Heart left ventricle (tissue), 16 donors: ENCODE measurements around the gene SPC24. TPM values are rescaled to one million over a fixed set of nuclear protein-coding genes. Genes with fewer than 3 reads are reported as not detected.

ENCODE experiments used
- ATAC-seq, 4 donors: fragments of 200-7000 bp; cut with Tn5 transposase; one replicate each; pipeline ENCODE4 v1.9.1; 2020 to 2022; ENCODE audit warnings: moderate library complexity in 4 of 4, mild to moderate bottlenecking in 3 of 4, moderate number of reproducible peaks in 1 of 4
- DNase-seq, 5 donors: peaks; one replicate each; pipeline ENCODE4 v3.0.0-alpha.2; 2020
- H3K27ac ChIP-seq, 12 donors: fragments of 200-600 bp; sonication (generic) in 4 of 12; one replicate each; pipeline versions ENCODE4 v1.5.0 to v1.8.0; 2016 to 2022; ENCODE audit warnings: mild to moderate bottlenecking in 2 of 12
- H3K27me3 ChIP-seq, 9 donors: fragments of 200-600 bp; sonication (generic) in 2 of 9; one replicate each; pipeline versions ENCODE4 v1.5.1 to v1.8.0; 2016 to 2022; ENCODE audit warnings: mild to moderate bottlenecking in 3 of 9
- H3K36me3 ChIP-seq, 9 donors: fragments of 200-600 bp; sonication (generic) in 2 of 9; one replicate each; pipeline versions ENCODE4 v1.5.0 to v1.8.0; 2018 to 2022; ENCODE audit warnings: mild to moderate bottlenecking in 2 of 9
- H3K4me1 ChIP-seq, 12 donors: fragments of 200-600 bp; sonication (generic) in 4 of 12; one replicate each; pipeline versions ENCODE4 v1.5.0 to v1.8.0; 2016 to 2022; ENCODE audit warnings: mild to moderate bottlenecking in 3 of 12
- H3K4me3 ChIP-seq, 12 donors: fragments of 200-600 bp; sonication (generic) in 4 of 12; one replicate each; pipeline versions ENCODE4 v1.5.0 to v1.8.0; 2017 to 2022; ENCODE audit warnings: mild to moderate bottlenecking in 9 of 12, moderate library complexity in 4 of 12
- H3K9me3 ChIP-seq, 12 donors: fragments of 200-600 bp; sonication (generic) in 4 of 12; one replicate each; pipeline versions ENCODE4 v1.5.0 to v1.8.0; 2016 to 2022; ENCODE audit warnings: mild to moderate bottlenecking in 1 of 12
- POLR2A ChIP-seq, 2 donors: fragments of 450-650 bp; IDR thresholded peaks; one replicate each; pipeline ENCODE4 v1.6.1; 2017; ENCODE audit warnings: antibody characterized with exemption in 2 of 2, mild to moderate bottlenecking in 2 of 2, moderate library complexity in 2 of 2
- WGBS, 4 donors: extraction: QIAGEN DNeasy Blood & Tissue Kit in 2 of 4; methylation state at CpG; one replicate each; pipeline versions ENCODE4 v1.1.5 to v1.1.7; 2013 to 2018; 5-methylcytosine and 5-hydroxymethylcytosine counted together
- intact Hi-C, 10 donors: fragments of 100-400 bp; cut with DNase I; formaldehyde crosslinking; loops; one replicate each; pipeline versions ENCODE4 v1.11.1 to v1.14.2; 2022
- polyA plus RNA-seq, 2 donors: library from polyadenylated mRNA; stranded (reverse); fragments of 200-250 nt; gene quantifications; one replicate each; pipeline ENCODE4 v1.2.3, GENCODE V29; 2013
- total RNA-seq, 9 donors: library from RNA; depleted of rRNA in 2 of 9; stranded (reverse); fragments of >200 nt in 2 of 9; fragmentation: NEBNext Ultra II Directional in 3 of 9; extraction: Animal tissue kit (Norgen Biotek cat#: 25700) in 3 of 9; gene quantifications; one replicate each; pipeline versions ENCODE4 v1.1.0 to v1.2.4, GENCODE V29; 2016 to 2023
- TF ChIP-seq, protein P1 (sequence below), 12 donors: fragments of 200-600 bp; sonication (generic) in 4 of 12; IDR thresholded peaks; one replicate each; pipeline versions ENCODE4 v1.5.0 to v1.8.0; 2018 to 2022; ENCODE audit warnings: antibody characterized with exemption in 12 of 12, mild to moderate bottlenecking in 5 of 12
- donor health status: ischemic (EF 13 %, LVEDD 7.1; RV severe dilation, severe dysfunction).
- donor health status: healthy with polysubstance abuse.
- donor health status: DM: no; HTN: yes; CAD: no.
- donor health status: DM: no; HTN: no; CAD: no.
- donor health status: ischemic (EF 25% LVEDD 6.9; RV normal size, moderate dysfunction).
- donor health status: ischemic (EF 25% LVEDD 5.7; RV mildly dilated, moderate dysfunction).
- donor health status: healthy.
- donor health status: DM: yes; HTN: yes; CAD: no.
- donor health status: ischemic (EF 35%, LVEDD 5.7; RV mildly dilated, moderate dysfunction).
- donor health status: nonischemic (EF 11% LVEDD 7.7; RV severe dilation, severe dysfunction).
- donor health status: DM: yes; HTN: yes; CAD: no.
- donor health status: PGD.
- donor health status: ischemic (EF 29% LVEDD 5.4; RV normal size, mild dysfunction).
- donor health status: nonischemic (EF 23%, LVEDD 6.1; RV moderate dilation, normal function).

SPC24 gene
- total and polyA plus RNA-seq, 11 donors = 1.4 to 10.7 (median 4.9) TPM

DNA sequence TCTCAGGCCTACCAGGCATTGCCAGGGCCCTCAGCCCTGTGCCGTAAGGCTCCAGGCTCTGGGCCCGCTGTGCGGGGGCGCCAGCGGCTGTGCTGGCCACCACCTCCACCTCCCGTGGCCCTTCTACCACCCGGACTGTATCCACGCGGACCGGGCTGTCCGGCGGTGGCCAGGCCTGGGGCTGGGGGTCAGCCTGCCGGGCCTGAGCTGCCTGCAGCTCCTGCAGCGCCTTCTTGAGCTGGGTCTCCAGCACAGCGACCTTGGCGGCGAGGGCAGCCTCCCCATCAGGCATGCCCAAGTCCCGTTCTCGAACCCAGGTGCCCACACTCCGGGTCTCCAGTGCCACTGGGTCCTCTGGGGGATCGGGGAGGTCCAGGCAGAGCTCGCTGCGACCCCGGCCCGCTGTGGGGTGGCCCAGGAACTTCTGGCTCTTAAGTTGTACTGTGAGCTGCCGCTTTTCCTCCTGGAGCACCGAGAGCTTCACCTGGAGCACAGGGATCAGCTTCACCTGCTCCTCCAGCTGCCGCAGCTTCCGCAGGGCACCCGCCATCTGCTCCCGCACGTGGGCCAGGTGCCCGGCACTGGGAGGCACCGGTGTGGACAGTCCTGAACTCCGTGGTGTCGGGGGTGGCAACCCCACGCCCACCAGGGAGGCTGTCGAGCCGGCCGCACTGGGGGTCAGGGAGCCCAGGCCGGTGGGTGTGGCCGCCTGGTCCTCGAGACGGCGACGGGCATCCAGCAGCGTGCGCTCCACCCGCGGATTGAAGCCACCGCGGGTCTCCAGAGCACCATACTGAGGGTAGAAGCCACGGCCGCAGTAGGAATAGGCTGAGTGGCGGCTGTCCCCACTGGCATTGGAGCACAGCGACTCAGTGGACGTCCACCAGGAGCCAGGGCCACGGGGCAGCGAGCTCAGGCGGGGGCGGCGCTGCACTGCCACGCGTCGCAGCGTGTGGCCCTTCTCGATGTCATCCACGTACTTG, 37.7 kb upstream of the SPC24 start:
- H3K4me1 ChIP-seq = peaks cover 17 to 91% (median 79%) of the 10 kb centered on the region in 12 donors
- no peak for DNase-seq
- 89 to 92% (median 91%) methylated on average over 37 to 68 of the region's 68 CpGs for WGBS, 4 donors
- peak overlapping the region in 3 of 12 donors; percentile 11 to 79 (median 70) for H3K4me3 ChIP-seq
- H3K27me3 ChIP-seq = peaks cover 0 to 6% (median 0%) of the 10 kb centered on the region in 9 donors
- no peak for ATAC-seq
- no peaks in the 10 kb centered on the region for H3K9me3 ChIP-seq
- peaks cover 0 to 61% (median 36%) of the 10 kb centered on the region in 9 donors for H3K36me3 ChIP-seq
- peak overlapping the region in 11 of 12 donors; percentile 85 to 100 (median 93) for H3K27ac ChIP-seq
- intact Hi-C loops = loop anchor here in 2 of 10 donors (5.0 kb wide), 2 partner anchors 36 to 46 kb away; partner anchors contain the start of gene SPC24 (in 1 of the 2)
- TF ChIP-seq POLR2A (IDR thresholded peaks at IDR 0.05) = no peak
- TF ChIP-seq, protein P1, sequence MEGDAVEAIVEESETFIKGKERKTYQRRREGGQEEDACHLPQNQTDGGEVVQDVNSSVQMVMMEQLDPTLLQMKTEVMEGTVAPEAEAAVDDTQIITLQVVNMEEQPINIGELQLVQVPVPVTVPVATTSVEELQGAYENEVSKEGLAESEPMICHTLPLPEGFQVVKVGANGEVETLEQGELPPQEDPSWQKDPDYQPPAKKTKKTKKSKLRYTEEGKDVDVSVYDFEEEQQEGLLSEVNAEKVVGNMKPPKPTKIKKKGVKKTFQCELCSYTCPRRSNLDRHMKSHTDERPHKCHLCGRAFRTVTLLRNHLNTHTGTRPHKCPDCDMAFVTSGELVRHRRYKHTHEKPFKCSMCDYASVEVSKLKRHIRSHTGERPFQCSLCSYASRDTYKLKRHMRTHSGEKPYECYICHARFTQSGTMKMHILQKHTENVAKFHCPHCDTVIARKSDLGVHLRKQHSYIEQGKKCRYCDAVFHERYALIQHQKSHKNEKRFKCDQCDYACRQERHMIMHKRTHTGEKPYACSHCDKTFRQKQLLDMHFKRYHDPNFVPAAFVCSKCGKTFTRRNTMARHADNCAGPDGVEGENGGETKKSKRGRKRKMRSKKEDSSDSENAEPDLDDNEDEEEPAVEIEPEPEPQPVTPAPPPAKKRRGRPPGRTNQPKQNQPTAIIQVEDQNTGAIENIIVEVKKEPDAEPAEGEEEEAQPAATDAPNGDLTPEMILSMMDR (IDR thresholded peaks at IDR 0.05) = no peak

DNA sequence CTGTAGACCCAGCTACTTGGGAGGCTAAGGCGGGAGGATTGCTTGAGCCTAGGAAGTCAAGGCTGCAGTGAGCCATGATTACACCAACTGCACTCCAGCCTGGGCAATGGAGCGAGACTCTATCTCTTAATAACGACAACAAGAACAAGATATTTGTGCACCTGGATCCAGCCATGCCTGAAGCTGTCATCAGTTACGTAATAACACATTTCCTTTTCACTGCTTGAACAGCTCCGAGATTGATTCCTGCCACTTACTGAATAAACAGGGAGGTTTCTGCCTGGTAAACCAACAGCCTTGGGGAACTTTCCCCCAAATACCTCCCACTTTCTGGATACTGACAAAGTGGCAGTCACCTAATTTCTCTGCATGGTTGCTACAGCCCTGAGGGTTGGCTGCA, 36.4 kb upstream of the SPC24 start:
- intact Hi-C loops = loop anchor here in 2 of 10 donors (5.0 kb wide), 2 partner anchors 35 to 45 kb away; partner anchors contain the start of gene SPC24 (in 1 of the 2)
- WGBS, 4 donors = 64 to 73% (median 67%) methylated on average over 5 of the region's 5 CpGs
- TF ChIP-seq, protein P1 (IDR thresholded peaks at IDR 0.05) = no peak
- no peak for TF ChIP-seq POLR2A (IDR thresholded peaks at IDR 0.05)
- H3K4me3 ChIP-seq = peak overlapping the region in 2 of 12 donors; percentile 16 to 22
- ATAC-seq (no peak), DNase-seq (no peak)
- H3K27ac ChIP-seq = peak overlapping the region in 11 of 12 donors; percentile 62 to 97 (median 81)
- no peaks in the 10 kb centered on the region for H3K9me3 ChIP-seq
- no peaks in the 10 kb centered on the region for H3K27me3 ChIP-seq
- peaks cover 0 to 74% (median 44%) of the 10 kb centered on the region in 9 donors for H3K36me3 ChIP-seq
- peaks cover 13 to 93% (median 73%) of the 10 kb centered on the region in 12 donors for H3K4me1 ChIP-seq

DNA sequence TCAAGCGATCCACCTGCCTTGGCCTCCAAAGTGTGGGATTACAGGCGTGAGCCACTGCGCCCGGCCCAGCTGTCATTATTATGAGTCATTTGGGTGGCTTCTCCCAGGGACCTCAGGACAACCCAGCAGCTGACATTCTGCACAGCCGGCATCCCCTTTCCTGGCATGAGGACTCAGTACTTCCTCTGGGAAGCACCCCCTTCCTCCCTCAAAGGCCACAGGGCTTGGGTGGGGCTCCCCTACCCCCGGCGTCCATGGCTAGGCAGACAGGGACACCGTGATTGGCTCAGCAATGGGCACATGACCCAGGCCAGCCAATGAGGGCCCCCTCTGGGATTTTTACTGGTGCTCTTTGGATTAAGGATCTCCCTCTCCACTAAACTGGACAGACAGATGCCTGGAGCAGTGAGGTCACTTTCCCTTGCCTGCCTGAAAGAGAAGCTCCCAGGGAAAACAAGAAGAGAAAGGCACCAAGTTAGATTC, 35.7 kb upstream of the SPC24 start:
- Histone ChIP-seq H3K27me3 (no peaks in the 10 kb centered on the region), H3K4me3 (peak overlapping the region in 2 of 12 donors; percentile 16 to 22), H3K27ac (peak overlapping the region in 11 of 12 donors; percentile 62 to 97 (median 81)), H3K36me3 (peaks cover 0 to 80% (median 50%) of the 10 kb centered on the region in 9 donors), H3K4me1 (peaks cover 13 to 88% (median 69%) of the 10 kb centered on the region in 12 donors), H3K9me3 (no peaks in the 10 kb centered on the region)
- intact Hi-C loops = loop anchor here in 2 of 10 donors (5.0 kb wide), 2 partner anchors 34 to 44 kb away; partner anchors contain the start of gene SPC24 (in 1 of the 2)
- DNase-seq = peak; percentile 79 to 94 (median 90)
- ATAC-seq = peak; percentile 44 to 86 (median 81)
- TF ChIP-seq, protein P1 (IDR thresholded peaks at IDR 0.05) = no peak
- peak in 1 of 2 donors; percentile 64 for TF ChIP-seq POLR2A (IDR thresholded peaks at IDR 0.05)
- WGBS, 4 donors = 19 to 40% (median 24%) methylated on average over 6 to 8 of the region's 8 CpGs
